22Rv1 (cell line): ENCODE results near the gene BRAF.

ENCODE experiments used
- ZFX ChIP-seq: fragments of 450-650 bp; IDR thresholded peaks from 2 replicates; pipeline ENCODE4 v1.6.1; 2017; ENCODE audit warnings: antibody characterized with exemption, borderline replicate concordance
- TF ChIP-seq, protein P1 (sequence below): fragments of 450-650 bp; IDR thresholded peaks from 2 replicates; pipeline ENCODE4 v1.5.1; 2017; ENCODE audit warnings: mild to moderate bottlenecking

GRCh38 chr7:140746751-140747150 lies 178.0 kb downstream of the BRAF start:
- TF ChIP-seq, protein P1, sequence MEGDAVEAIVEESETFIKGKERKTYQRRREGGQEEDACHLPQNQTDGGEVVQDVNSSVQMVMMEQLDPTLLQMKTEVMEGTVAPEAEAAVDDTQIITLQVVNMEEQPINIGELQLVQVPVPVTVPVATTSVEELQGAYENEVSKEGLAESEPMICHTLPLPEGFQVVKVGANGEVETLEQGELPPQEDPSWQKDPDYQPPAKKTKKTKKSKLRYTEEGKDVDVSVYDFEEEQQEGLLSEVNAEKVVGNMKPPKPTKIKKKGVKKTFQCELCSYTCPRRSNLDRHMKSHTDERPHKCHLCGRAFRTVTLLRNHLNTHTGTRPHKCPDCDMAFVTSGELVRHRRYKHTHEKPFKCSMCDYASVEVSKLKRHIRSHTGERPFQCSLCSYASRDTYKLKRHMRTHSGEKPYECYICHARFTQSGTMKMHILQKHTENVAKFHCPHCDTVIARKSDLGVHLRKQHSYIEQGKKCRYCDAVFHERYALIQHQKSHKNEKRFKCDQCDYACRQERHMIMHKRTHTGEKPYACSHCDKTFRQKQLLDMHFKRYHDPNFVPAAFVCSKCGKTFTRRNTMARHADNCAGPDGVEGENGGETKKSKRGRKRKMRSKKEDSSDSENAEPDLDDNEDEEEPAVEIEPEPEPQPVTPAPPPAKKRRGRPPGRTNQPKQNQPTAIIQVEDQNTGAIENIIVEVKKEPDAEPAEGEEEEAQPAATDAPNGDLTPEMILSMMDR, result no peak
- TF ChIP-seq ZFX, result no peak
